IMR-90 (cell line): ENCODE results near the gene PIAS4. TPM values are rescaled to one million over a fixed set of nuclear protein-coding genes. Genes with fewer than 3 reads are reported as not detected.

Source experiments
- ATAC-seq: fragments of 200-7000 bp; cut with Tn5 transposase; 2 replicates; pipeline ENCODE4 v1.9.1; 2020; ENCODE audit warnings: low read depth, mild to moderate bottlenecking, moderate library complexity
- BruUV-seq: library from RNA; stranded (reverse); fragments of 400-500 nt; replicated peaks from 2 replicates; lab custom pipeline; 2021; lab: Mats Ljungman, UMichigan
- CTCF ChIA-PET: fragments of 300-600 bp; formaldehyde crosslinking; extraction: SDS; loops from one replicate; lab custom pipeline; 2021; ENCODE audit warnings: antibody characterized with exemption; lab: Yijun Ruan, JAX
- POLR2A ChIA-PET: fragments of 300-600 bp; sonication (Branson Sonifier 250); formaldehyde crosslinking; loops from one replicate; lab custom pipeline; 2022; ENCODE audit warnings: antibody characterized with exemption; ENCODE audit not compliant: unreplicated experiment; lab: Charles Lee
- DNase-seq: peaks from one replicate; pipeline ENCODE4 v3.0.0; 2013
- H2AFZ ChIP-seq: replicated peaks from 2 replicates; pipeline ENCODE3; 2013; ENCODE audit warnings: low read length, mild to moderate bottlenecking; ENCODE audit not compliant: poor library complexity
- H2AK5ac ChIP-seq: 2 replicates; pipeline ENCODE4 v1.6.1; 2013; ENCODE audit warnings: low read depth, low read length, inconsistent platforms
- H2AK9ac ChIP-seq: replicated peaks from 2 replicates; pipeline ENCODE3; 2013; ENCODE audit warnings: mild to moderate bottlenecking, low read depth, low read length, moderate library complexity; ENCODE audit not compliant: poor library complexity
- H2BK120ac ChIP-seq: 2 replicates; pipeline ENCODE4 v1.6.1; 2013; ENCODE audit warnings: low read depth, low read length, inconsistent platforms
- H2BK15ac ChIP-seq: 3 replicates; pipeline ENCODE4 v1.6.1; 2013; ENCODE audit warnings: low read depth, low read length, inconsistent platforms
- H2BK20ac ChIP-seq: 2 replicates; pipeline ENCODE4 v1.6.1; 2013; ENCODE audit warnings: low read depth, mild to moderate bottlenecking, inconsistent platforms, low read length, moderate library complexity
- H2BK5ac ChIP-seq: 2 replicates; pipeline ENCODE4 v1.6.1; 2013; ENCODE audit warnings: mild to moderate bottlenecking, low read depth, low read length, inconsistent platforms; ENCODE audit not compliant: poor library complexity, severe bottlenecking
- H3K14ac ChIP-seq: replicated peaks from 2 replicates; pipeline ENCODE4 v1.6.1; 2013; ENCODE audit warnings: low read depth, low read length, inconsistent platforms
- H3K18ac ChIP-seq: 2 replicates; pipeline ENCODE4 v1.6.1; 2013; ENCODE audit warnings: low read depth, low read length, control low read depth
- H3K23ac ChIP-seq: 2 replicates; pipeline ENCODE4 v1.6.1; 2013; ENCODE audit warnings: low read depth, low read length, inconsistent platforms
- H3K27ac ChIP-seq: 2 replicates; pipeline ENCODE4 v1.5.1; 2013; ENCODE audit warnings: mild to moderate bottlenecking, control low read depth, low read length; ENCODE audit not compliant: insufficient read depth
- H3K27me3 ChIP-seq: 2 replicates; pipeline ENCODE4 v1.6.1; 2013; ENCODE audit warnings: low read length; ENCODE audit not compliant: control insufficient read depth, insufficient read depth
- H3K36me3 ChIP-seq: 2 replicates; pipeline ENCODE4 v1.6.1; 2013; ENCODE audit warnings: low read length, mixed read lengths; ENCODE audit not compliant: control insufficient read depth, insufficient read depth
- H3K4ac ChIP-seq: 2 replicates; pipeline ENCODE4 v1.6.1; 2013; ENCODE audit warnings: low read depth, low read length, inconsistent platforms
- H3K4me1 ChIP-seq: 2 replicates; pipeline ENCODE4 v1.6.1; 2013; ENCODE audit warnings: low read length, mixed read lengths; ENCODE audit not compliant: control insufficient read depth, insufficient read depth
- H3K4me2 ChIP-seq: 2 replicates; pipeline ENCODE4 v1.6.1; 2013; ENCODE audit warnings: low read depth, mild to moderate bottlenecking, control low read depth, low read length, moderate library complexity
- H3K4me3 ChIP-seq: 2 replicates; pipeline ENCODE4 v1.5.1; 2013; ENCODE audit warnings: low read depth, mild to moderate bottlenecking, control low read depth, low read length, moderate library complexity; ENCODE audit not compliant: insufficient read depth
- H3K56ac ChIP-seq: 2 replicates; pipeline ENCODE4 v1.6.1; 2013; ENCODE audit warnings: low read length, inconsistent platforms; ENCODE audit not compliant: insufficient read depth; ENCODE audit errors: extremely low read depth
- H3K79me1 ChIP-seq, 2 experiments: 2 replicates each; pipeline ENCODE4 v1.6.1; 2013; ENCODE audit warnings: low read length in 2 of 2, inconsistent platforms in 1 of 2, low read depth in 1 of 2
- H3K9ac ChIP-seq: 2 replicates; pipeline ENCODE4 v1.6.1; 2013; ENCODE audit warnings: low read depth, low read length, control low read depth
- H3K9me1 ChIP-seq: 2 replicates; pipeline ENCODE4 v1.6.1; 2013; ENCODE audit warnings: low read length, inconsistent platforms; ENCODE audit not compliant: insufficient read depth
- H3K9me3 ChIP-seq: 2 replicates; pipeline ENCODE4 v1.6.1; 2013; ENCODE audit warnings: low read length; ENCODE audit not compliant: control insufficient read depth, insufficient read depth
- H4K20me1 ChIP-seq: 2 replicates; pipeline ENCODE4 v1.6.1; 2013; ENCODE audit warnings: low read length, inconsistent platforms; ENCODE audit not compliant: insufficient read depth
- H4K5ac ChIP-seq: 2 replicates; pipeline ENCODE4 v1.6.1; 2013; ENCODE audit warnings: mild to moderate bottlenecking, low read depth, low read length, control low read depth
- H4K8ac ChIP-seq, 2 experiments: 2 replicates each; pipeline ENCODE4 v1.6.1; 2013; ENCODE audit warnings: low read depth in 2 of 2, low read length in 2 of 2, control low read depth in 1 of 2, inconsistent platforms in 1 of 2
- H4K91ac ChIP-seq: 2 replicates; pipeline ENCODE4 v1.6.1; 2013; ENCODE audit warnings: low read depth, low read length, inconsistent platforms; ENCODE audit not compliant: insufficient read depth
- MAFK ChIP-seq: IDR thresholded peaks from 2 replicates; pipeline ENCODE4 v1.6.1; 2012; ENCODE audit warnings: low read depth, low read length, improper control_type of control experiment
- MXI1 ChIP-seq: IDR thresholded peaks from 2 replicates; pipeline ENCODE4 v1.6.1; 2012; ENCODE audit warnings: low read depth, mild to moderate bottlenecking, low read length, moderate library complexity, borderline replicate concordance
- RCOR1 ChIP-seq: IDR thresholded peaks from 2 replicates; pipeline ENCODE4 v1.6.1; 2012; ENCODE audit warnings: mild to moderate bottlenecking, low read length, improper control_type of control experiment; ENCODE audit not compliant: insufficient replicate concordance
- RFX5 ChIP-seq: IDR thresholded peaks from 2 replicates; pipeline ENCODE4 v1.8.0; 2012; ENCODE audit warnings: low read depth, mild to moderate bottlenecking, low read length, moderate library complexity
- SMC3 ChIP-seq: fragments of 150-350 bp; IDR thresholded peaks from 2 replicates; pipeline ENCODE4 v1.6.1; 2016; ENCODE audit warnings: low read depth, mild to moderate bottlenecking, antibody characterized with exemption, low read length, moderate library complexity
- whole genome bisulfite sequencing, 2 experiments: methylation state at CpG; one replicate each; pipeline versions ENCODE4 v1.1.5 to v1.1.7; 2013; ENCODE audit warnings: missing lambda C conversion rate in 2 of 2; ENCODE audit not compliant: insufficient read length in 1 of 2; ENCODE audit errors: extremely low coverage in 2 of 2; 5-methylcytosine and 5-hydroxymethylcytosine counted together
- dilution Hi-C: fragments of 300-500 bp; cut with HindIII; formaldehyde crosslinking; loops from one replicate; pipeline ENCODE4 v1.14.3; 2018; ENCODE audit warnings: low sequenced_read_pairs; ENCODE audit not compliant: unreplicated experiment
- in situ Hi-C: fragments of 300-500 bp; cut with MboI; formaldehyde crosslinking; loops from 3 replicates; pipeline ENCODE4 v1.14.3; 2019; ENCODE audit warnings: low sequenced_read_pairs, inconsistent platforms, mixed read lengths
- intact Hi-C: fragments of 100-400 bp; cut with micrococcal nuclease; formaldehyde crosslinking; loops from 2 replicates; pipeline ENCODE4 v1.10.0; 2022
- polyA plus RNA-seq, 3 experiments: library from polyadenylated mRNA; depleted of rRNA; stranded (reverse); fragments of >200 nt; gene quantifications; 2 replicates each; pipeline ENCODE4 v1.2.3, GENCODE V29; 2012; ENCODE audit warnings: low replicate concordance in 1 of 3
- total RNA-seq: library from RNA; depleted of rRNA; stranded (reverse); fragments of >200 nt; gene quantifications from 2 replicates; pipeline ENCODE4 v1.2.3, GENCODE V29; 2012
- TF ChIP-seq, protein P1 (sequence below): fragments of 150-350 bp; IDR thresholded peaks from 2 replicates; pipeline ENCODE4 v1.6.1; 2016; ENCODE audit warnings: low read depth, mild to moderate bottlenecking, low read length, moderate library complexity, borderline replicate concordance
- TF ChIP-seq, protein P2 (sequence below): conservative IDR thresholded peaks from 2 replicates; pipeline ENCODE4 v1.5.1; 2012; ENCODE audit warnings: mild to moderate bottlenecking, low read depth, low read length, improper control_type of control experiment

PIAS4 gene
- total and polyA plus RNA-seq, 2 of the 4 experiments (the other 2 are of a cell fraction), result 12.1 to 13.6 TPM

DNA sequence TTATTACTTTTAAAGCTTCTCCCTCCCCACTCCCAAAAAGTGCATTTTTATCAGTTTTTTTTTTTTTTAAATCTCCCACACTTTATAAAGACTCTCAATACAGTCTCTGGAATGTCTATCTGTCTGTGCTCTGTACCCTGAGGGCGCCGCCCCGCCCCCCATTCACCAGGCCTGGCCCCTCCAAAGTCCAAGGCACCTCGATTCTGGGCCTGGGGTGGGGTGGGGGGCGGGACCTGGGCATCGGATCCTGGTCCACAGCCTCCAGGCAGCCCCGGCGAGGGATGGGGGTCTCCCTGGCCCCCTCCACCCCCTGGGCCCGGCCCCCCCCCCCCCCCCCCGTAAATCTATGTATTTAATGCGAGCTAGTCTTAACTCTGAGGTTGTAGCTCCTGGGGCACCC, 35.9 kb downstream of the PIAS4 start:
- no peak overlapping the region for H3K23ac ChIP-seq
- H3K9me1 ChIP-seq, result 0 out of 2 replicates have a peak, but pooled peaks cover 2% of the 10 kb centered on the region
- H2BK5ac ChIP-seq, result no peak overlapping the region
- in situ Hi-C loops, result no loop called here
- no peak overlapping the region for H2BK20ac ChIP-seq
- peaks cover 67% of the 10 kb centered on the region for H4K20me1 ChIP-seq
- no peak overlapping the region for H4K8ac ChIP-seq
- POLR2A ChIA-PET, result no interaction called here
- H3K9ac ChIP-seq, result no peak overlapping the region
- WGBS, 2 experiments, result 80% methylated on average over 2 of the region's 11 CpGs; no CpG with 5 or more reads in 1 of the 2 experiments
- H3K27ac ChIP-seq, result no peak overlapping the region
- H3K4me3 ChIP-seq, result no peak overlapping the region
- TF ChIP-seq MXI1, result no peak
- TF ChIP-seq MAFK, result no peak
- TF ChIP-seq RFX5, result no peak
- no peak for TF ChIP-seq RCOR1
- no peak for TF ChIP-seq SMC3
- TF ChIP-seq, protein P1, sequence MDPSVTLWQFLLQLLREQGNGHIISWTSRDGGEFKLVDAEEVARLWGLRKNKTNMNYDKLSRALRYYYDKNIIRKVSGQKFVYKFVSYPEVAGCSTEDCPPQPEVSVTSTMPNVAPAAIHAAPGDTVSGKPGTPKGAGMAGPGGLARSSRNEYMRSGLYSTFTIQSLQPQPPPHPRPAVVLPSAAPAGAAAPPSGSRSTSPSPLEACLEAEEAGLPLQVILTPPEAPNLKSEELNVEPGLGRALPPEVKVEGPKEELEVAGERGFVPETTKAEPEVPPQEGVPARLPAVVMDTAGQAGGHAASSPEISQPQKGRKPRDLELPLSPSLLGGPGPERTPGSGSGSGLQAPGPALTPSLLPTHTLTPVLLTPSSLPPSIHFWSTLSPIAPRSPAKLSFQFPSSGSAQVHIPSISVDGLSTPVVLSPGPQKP, result no peak
- TF ChIP-seq, protein P2, sequence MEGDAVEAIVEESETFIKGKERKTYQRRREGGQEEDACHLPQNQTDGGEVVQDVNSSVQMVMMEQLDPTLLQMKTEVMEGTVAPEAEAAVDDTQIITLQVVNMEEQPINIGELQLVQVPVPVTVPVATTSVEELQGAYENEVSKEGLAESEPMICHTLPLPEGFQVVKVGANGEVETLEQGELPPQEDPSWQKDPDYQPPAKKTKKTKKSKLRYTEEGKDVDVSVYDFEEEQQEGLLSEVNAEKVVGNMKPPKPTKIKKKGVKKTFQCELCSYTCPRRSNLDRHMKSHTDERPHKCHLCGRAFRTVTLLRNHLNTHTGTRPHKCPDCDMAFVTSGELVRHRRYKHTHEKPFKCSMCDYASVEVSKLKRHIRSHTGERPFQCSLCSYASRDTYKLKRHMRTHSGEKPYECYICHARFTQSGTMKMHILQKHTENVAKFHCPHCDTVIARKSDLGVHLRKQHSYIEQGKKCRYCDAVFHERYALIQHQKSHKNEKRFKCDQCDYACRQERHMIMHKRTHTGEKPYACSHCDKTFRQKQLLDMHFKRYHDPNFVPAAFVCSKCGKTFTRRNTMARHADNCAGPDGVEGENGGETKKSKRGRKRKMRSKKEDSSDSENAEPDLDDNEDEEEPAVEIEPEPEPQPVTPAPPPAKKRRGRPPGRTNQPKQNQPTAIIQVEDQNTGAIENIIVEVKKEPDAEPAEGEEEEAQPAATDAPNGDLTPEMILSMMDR, result no peak
- no peak overlapping the region for H4K5ac ChIP-seq
- dilution Hi-C loops, result no loop called here
- H3K56ac ChIP-seq, result no peak overlapping the region
- H3K14ac ChIP-seq, result no peak overlapping the region
- H2AK5ac ChIP-seq, result no peak overlapping the region
- H3K27me3 ChIP-seq, result no peaks in the 10 kb centered on the region
- H2AFZ ChIP-seq, result no peak overlapping the region
- no TSS peak for BruUV-seq
- no peaks in the 10 kb centered on the region; the same call in 1 of the 2 replicates for H3K4me1 ChIP-seq
- no peaks in the 10 kb centered on the region for H3K9me3 ChIP-seq
- H4K91ac ChIP-seq, result no peak overlapping the region
- peaks cover 4 to 54% of the 10 kb centered on the region in 2 experiments; a peak in 3 of 4 replicates for H3K79me1 ChIP-seq
- no peak overlapping the region for H2AK9ac ChIP-seq
- no peak for DNase-seq
- CTCF ChIA-PET, result no interaction called here
- no peak overlapping the region for H2BK15ac ChIP-seq
- no peak overlapping the region for H2BK120ac ChIP-seq
- no peak overlapping the region for H3K4ac ChIP-seq
- ATAC-seq, result no peak
- intact Hi-C loops, result no loop called here
- H3K4me2 ChIP-seq, result no peak overlapping the region
- H3K18ac ChIP-seq, result no peak overlapping the region
- peaks cover 41% of the 10 kb centered on the region for H3K36me3 ChIP-seq
